Measurements from ENCODE around the gene TGFBR3L. TPM values are rescaled to one million over a fixed set of nuclear protein-coding genes. Genes with fewer than 3 reads are reported as not detected.
"Not testable (repeated sequence)": the region's sequence is repeated elsewhere in the genome, so short reads cannot be mapped to it uniquely, and the experiment has no call there.

TGFBR3L gene
- polyA plus RNA-seq, 6 donors from 2014 or later = not detected

DNA sequence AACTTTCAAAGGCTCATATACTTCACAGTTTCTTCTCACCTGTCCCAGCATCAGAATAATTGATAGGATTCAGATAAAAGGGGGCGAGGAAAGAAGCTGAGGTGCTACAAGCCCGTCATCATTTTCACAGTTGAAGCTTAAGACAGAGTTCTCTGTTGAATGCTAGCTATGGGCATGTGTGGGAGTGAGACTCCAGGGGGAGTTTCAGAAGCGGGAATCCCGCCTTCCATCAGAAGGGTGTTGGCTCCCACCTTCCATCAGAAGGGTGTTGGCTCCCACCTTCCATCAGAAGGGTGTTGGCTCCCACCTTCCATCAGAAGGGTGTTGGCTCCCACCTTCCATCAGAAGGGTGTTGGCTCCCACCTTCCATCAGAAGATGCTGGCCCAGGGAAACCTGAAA is 46.5 kb downstream of the TGFBR3L start:
- peak overlapping the region in 1 of 6 donors; percentile 30 for H3K27ac Mint-ChIP-seq
- not testable (repeated sequence) for H3K4me3 Mint-ChIP-seq; H3K9me3 Mint-ChIP-seq; ATAC-seq (ENCODE audit: low read depth in 2 of 2); H3K27me3 Mint-ChIP-seq; H3K4me1 Mint-ChIP-seq; H3K36me3 Mint-ChIP-seq; DNase-seq

DNA sequence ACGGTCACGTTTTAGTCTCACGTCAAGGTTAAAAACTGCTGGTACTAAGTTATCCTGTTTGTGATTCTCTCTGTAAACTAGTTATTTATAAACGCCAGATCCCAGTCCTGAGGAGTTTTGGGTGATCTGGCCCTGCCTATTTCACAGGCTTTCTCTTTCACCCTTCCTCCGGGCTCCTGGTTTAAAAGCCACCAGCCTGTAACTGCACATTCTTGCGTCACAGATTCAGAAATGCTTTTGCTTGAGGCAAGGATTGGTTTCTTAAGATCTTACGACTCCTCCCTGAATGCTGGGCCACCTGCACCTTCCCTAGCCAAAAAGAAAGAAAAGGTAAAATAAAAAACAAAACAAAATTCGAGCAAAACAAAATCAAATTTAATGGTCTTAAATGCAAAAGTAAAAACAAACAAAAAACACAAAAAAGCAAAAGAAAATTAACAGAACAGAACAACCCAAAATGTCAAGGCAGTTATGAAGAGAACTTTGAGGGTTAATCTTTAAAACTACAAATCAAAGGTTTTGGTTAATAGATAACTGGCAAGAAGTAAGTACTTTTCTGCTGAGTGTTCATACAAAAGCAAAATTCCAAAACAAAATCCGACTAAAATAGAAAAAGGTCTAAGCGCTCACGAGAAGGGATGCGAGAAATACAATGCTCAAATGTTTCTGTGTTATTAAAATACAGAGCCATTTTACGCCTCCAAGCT is 47.4 kb downstream of the TGFBR3L start:
- H3K36me3 Mint-ChIP-seq = peaks cover 8 to 11% of the 10 kb centered on the region in 2 donors
- peaks cover 0 to 4% (median 0%) of the 10 kb centered on the region in 3 donors for H3K4me1 Mint-ChIP-seq

DNA sequence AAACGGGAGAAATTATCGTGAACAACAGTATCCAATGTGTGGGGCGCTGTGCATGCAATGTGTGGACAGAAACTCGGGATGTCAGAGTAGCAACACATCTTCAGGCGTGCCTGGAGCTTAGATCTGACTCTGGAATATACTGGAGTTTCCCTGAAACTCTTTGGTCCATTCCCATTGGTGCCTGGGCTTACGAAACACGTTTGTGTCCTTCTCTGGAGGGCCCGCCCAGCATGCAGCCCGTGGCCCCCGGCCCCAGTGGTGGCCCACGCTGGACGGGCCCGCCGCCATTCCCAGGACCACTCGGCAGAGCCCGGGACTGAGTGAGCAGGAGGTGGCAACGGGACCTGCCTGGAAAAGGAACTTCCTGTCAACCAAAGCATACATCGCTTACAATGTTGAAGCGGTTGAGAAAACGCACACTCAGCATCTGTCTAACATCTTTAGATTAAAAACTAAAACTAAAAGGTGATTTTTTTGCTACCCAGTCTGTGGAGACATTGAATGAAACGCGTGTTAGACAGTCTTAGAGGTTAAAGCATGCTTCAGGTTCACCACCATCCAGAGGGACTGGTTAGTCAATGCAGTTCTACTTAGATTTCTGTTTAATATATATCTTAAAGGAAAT is 48.1 kb downstream of the TGFBR3L start:
- no peaks in the 10 kb centered on the region for H3K27me3 Mint-ChIP-seq
- H3K4me1 Mint-ChIP-seq = peaks cover 0 to 4% (median 0%) of the 10 kb centered on the region in 3 donors
- H3K27ac Mint-ChIP-seq = no peak overlapping the region
- H3K36me3 Mint-ChIP-seq = peaks cover 11 to 13% of the 10 kb centered on the region in 2 donors
- no peak overlapping the region for H3K4me3 Mint-ChIP-seq
- no peak for DNase-seq
- no peak for ATAC-seq (ENCODE audit: low read depth in 2 of 2)
- H3K9me3 Mint-ChIP-seq = no peaks in the 10 kb centered on the region

More for the DNA sequence above, 47.4 kb downstream of the TGFBR3L start:
- DNase-seq (no peak), ATAC-seq (ENCODE audit: low read depth in 2 of 2) (no peak)
- no peaks in the 10 kb centered on the region for H3K27me3 Mint-ChIP-seq
- H3K27ac Mint-ChIP-seq = peak overlapping the region in 2 of 6 donors; percentile 69 to 79
- H3K4me3 Mint-ChIP-seq = no peak overlapping the region
- H3K9me3 Mint-ChIP-seq = no peaks in the 10 kb centered on the region

DNA sequence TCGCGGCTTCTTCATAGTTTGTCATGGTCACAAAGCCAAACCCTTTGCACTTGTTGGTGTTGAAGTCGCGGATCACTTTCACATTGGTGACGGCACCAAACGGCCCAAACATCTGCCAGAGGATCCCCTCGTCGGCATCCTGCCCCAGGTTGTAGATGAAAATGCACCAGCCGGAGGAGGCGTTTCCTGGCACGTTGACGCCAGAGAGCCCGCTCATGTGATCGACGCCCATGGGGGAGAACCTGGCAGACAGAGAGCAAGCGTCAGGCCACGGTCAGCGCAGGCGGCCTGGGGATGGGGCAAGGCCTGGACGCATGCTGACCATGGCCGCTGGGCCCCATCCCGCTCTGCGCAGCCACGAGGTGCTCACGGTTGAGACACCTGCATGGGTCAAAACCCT is 48.9 kb downstream of the TGFBR3L start:
- no peak overlapping the region for H3K4me3 Mint-ChIP-seq
- H3K9me3 Mint-ChIP-seq = no peaks in the 10 kb centered on the region
- no peak overlapping the region for H3K27ac Mint-ChIP-seq
- no peaks in the 10 kb centered on the region for H3K27me3 Mint-ChIP-seq
- peaks cover 11 to 13% of the 10 kb centered on the region in 2 donors for H3K36me3 Mint-ChIP-seq
- H3K4me1 Mint-ChIP-seq = peaks cover 0 to 4% (median 0%) of the 10 kb centered on the region in 3 donors
- DNase-seq = no peak
- ATAC-seq (ENCODE audit: low read depth in 2 of 2) = no peak

DNA sequence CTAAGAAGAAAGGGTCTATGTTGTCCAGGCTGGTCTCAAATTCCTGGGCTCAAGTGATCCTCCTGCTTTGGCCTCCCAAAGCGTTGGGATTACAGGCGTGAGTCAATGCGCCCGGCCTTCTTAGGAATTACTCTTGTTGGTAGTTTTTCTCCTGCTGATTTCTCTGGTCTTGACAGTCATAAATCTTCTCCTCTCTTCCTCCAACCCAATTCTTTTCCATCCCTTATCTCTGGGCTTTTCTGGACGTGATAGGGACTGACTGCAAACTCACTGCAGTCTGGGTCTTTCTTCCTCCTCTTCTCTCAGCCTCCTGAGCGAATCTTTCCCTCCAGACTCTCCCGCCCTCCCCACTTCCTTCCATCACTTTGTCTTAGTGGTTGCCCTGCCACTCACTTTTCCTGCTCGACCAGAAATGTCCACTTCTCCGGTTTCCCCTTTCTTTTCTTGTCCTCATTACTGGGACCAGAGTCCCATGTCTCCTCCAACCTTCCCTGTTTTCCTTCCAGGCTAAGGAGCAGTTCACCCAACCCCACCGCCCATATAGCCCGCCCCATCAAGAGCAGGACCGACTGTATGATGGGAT is 50.7 kb downstream of the TGFBR3L start:
- H3K4me3 Mint-ChIP-seq = no peak overlapping the region
- peaks cover 0 to 4% (median 0%) of the 10 kb centered on the region in 3 donors for H3K4me1 Mint-ChIP-seq
- peak overlapping the region in 3 of 6 donors; percentile 63 to 88 (median 80) for H3K27ac Mint-ChIP-seq
- no peaks in the 10 kb centered on the region for H3K9me3 Mint-ChIP-seq
- no peaks in the 10 kb centered on the region for H3K27me3 Mint-ChIP-seq
- DNase-seq = no peak
- H3K36me3 Mint-ChIP-seq = peaks cover 11 to 13% of the 10 kb centered on the region in 2 donors
- no peak for ATAC-seq (ENCODE audit: low read depth in 2 of 2)

DNA sequence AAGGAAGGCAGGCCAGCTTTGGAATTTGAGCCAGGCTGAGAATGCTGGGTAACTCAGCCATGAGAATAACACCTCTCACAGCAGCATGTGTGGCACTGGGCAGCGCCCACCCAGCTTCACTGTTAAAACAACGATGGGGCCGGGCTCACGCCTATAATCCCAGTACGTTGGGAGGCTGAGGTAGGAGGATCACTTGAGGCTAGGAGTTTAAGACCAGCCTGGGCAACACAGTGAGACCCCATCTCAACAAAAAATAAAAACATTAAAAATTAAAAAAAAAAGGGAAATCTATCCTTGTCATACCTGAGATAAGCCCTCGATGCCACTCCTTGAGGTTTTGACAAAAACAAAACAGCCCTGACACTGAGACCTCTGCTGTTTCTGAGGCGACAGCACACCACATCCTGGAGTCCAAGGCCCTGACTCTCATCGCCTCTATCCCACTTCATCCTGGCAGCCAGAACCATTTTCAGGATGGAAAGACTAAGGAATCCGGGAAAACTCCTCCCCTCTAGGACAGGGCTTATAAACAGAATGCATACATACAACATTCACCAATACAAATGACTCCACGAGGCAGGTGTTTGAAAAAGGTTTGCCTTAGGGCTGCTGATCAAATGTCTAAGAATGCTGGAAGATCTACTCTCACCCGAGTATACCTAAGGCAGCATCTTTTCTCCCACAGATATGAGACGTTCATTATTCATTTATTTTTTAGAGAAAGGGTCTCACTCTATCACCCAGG is 51.5 kb downstream of the TGFBR3L start:
- DNase-seq = no peak
- ATAC-seq (ENCODE audit: low read depth in 2 of 2) = no peak
- no peaks in the 10 kb centered on the region for H3K27me3 Mint-ChIP-seq
- H3K4me1 Mint-ChIP-seq = peaks cover 0 to 4% (median 0%) of the 10 kb centered on the region in 3 donors
- H3K9me3 Mint-ChIP-seq = no peaks in the 10 kb centered on the region
- H3K36me3 Mint-ChIP-seq = peaks cover 11 to 13% of the 10 kb centered on the region in 2 donors
- no peak overlapping the region for H3K27ac Mint-ChIP-seq
- H3K4me3 Mint-ChIP-seq = no peak overlapping the region

DNA sequence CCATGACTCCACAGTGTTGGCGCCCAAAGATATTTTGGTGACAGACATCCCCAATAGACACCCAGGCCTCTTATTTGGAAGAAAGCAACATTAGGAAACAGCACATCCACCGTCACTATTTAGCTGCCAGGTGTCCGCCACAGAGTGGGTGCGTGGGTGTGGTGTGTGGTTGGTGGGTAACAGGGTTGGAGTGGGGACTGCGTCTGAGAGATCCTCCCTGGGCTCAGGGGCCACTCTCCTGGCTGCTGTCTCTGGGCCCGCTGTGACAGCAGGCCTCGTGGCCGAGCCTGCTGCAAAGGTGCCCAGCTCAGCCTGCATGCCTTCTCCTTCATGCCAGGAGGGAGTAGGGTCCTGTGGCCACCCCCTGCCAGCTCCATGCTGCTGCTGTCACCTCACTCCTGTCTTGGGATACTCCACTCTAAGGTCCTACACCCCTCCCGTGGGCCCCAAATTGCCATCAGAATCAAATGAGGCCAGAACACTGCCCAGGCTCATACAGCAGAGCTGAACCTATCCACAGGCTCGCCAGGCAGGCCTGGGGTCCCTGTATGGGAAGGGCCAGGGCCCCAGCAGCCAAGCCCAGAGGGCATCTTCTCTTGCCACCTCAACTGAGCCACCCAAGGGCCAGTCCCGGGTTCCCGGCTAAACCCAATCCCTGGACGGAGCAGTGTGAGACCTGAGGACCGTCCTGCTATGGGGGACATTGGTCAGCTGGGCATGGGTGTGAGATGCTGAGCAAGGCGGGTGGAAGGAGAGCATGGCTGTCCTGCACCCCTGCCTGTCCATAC is 53.6 kb downstream of the TGFBR3L start:
- Mint-ChIP-seq H3K9me3 (no peaks in the 10 kb centered on the region), H3K36me3 (peaks cover 11% of the 10 kb centered on the region in 2 donors), H3K27ac (peak overlapping the region in 1 of 6 donors; percentile 28), H3K4me3 (no peak overlapping the region), H3K27me3 (no peaks in the 10 kb centered on the region), H3K4me1 (peaks cover 0 to 4% (median 0%) of the 10 kb centered on the region in 3 donors)
- ATAC-seq (ENCODE audit: low read depth in 2 of 2) (no peak), DNase-seq (no peak)

Other genes starting within 250 kb of the TGFBR3L start
- not detected for gene RETN, start 245.8 kb upstream of the TGFBR3L start, polyA plus RNA-seq (ENCODE audit: low read depth in 6 of 6)
- gene MCEMP1, start 237.7 kb upstream of the TGFBR3L start, polyA plus RNA-seq (ENCODE audit: low read depth in 6 of 6) = under 1 TPM in 2 of 6 donors, not detected in 4; 0.39 to 0.58 TPM
- gene TRAPPC5, start 234.0 kb upstream of the TGFBR3L start, polyA plus RNA-seq (ENCODE audit: low read depth in 6 of 6) = 100 to 1,000 TPM; 171 to 260 (median 224) TPM
- 100 to 1,000 TPM; 613 to 938 (median 691) TPM for gene FCER2, start 212.7 kb upstream of the TGFBR3L start, polyA plus RNA-seq (ENCODE audit: low read depth in 6 of 6)
- 1 to 10 TPM; 1.4 to 3.2 (median 1.8) TPM for gene CLEC4G, start 182.7 kb upstream of the TGFBR3L start, polyA plus RNA-seq (ENCODE audit: low read depth in 6 of 6)
- not detected for gene CD209, start 167.3 kb upstream of the TGFBR3L start, polyA plus RNA-seq (ENCODE audit: low read depth in 6 of 6)
- under 1 TPM in 3 of 6 donors, not detected in 3; 0.17 to 0.41 (median 0.21) TPM for gene CLEC4M, start 151.6 kb upstream of the TGFBR3L start, polyA plus RNA-seq (ENCODE audit: low read depth in 6 of 6)
- gene EVI5L, start 84.6 kb upstream of the TGFBR3L start, polyA plus RNA-seq (ENCODE audit: low read depth in 6 of 6) = 1 to 10 TPM in 5 of 6 donors, under 1 TPM in 1; 0.63 to 4.0 (median 1.6) TPM
- gene PRR36, start 40.4 kb upstream of the TGFBR3L start, polyA plus RNA-seq (ENCODE audit: low read depth in 6 of 6) = under 1 TPM in 1 of 6 donors, not detected in 5; 0.05 TPM
- gene LRRC8E, start 26.3 kb upstream of the TGFBR3L start, polyA plus RNA-seq (ENCODE audit: low read depth in 6 of 6) = not detected
- gene MAP2K7, start 11.0 kb upstream of the TGFBR3L start, polyA plus RNA-seq (ENCODE audit: low read depth in 6 of 6) = 1 to 10 TPM in 5 of 6 donors, under 1 TPM in 1; 0.50 to 5.1 (median 2.9) TPM
- gene SNAPC2, start 5.5 kb downstream of the TGFBR3L start, polyA plus RNA-seq (ENCODE audit: low read depth in 6 of 6) = 10 to 100 TPM in 4 of 6 donors, 1 to 10 TPM in 2; 1.5 to 20.2 (median 14.7) TPM
- gene CTXN1, start 11.3 kb downstream of the TGFBR3L start, polyA plus RNA-seq (ENCODE audit: low read depth in 6 of 6) = not detected
- 10 to 100 TPM in 4 of 6 donors, 1 to 10 TPM in 2; 7.8 to 21.0 (median 14.1) TPM for gene TIMM44, start 28.8 kb downstream of the TGFBR3L start, polyA plus RNA-seq (ENCODE audit: low read depth in 6 of 6)
- gene ELAVL1, start 90.8 kb downstream of the TGFBR3L start, polyA plus RNA-seq (ENCODE audit: low read depth in 6 of 6) = 10 to 100 TPM; 49.9 to 74.3 (median 59.4) TPM
- under 1 TPM in 1 of 6 donors, not detected in 5; 0.71 TPM for gene CCL25, start 137.9 kb downstream of the TGFBR3L start, polyA plus RNA-seq (ENCODE audit: low read depth in 6 of 6)
- gene FBN3, start 234.8 kb downstream of the TGFBR3L start, polyA plus RNA-seq (ENCODE audit: low read depth in 6 of 6) = not detected

Measured in naive B cell (primary cell).